Thyroid gland (tissue), 4 donors: Measurements from ENCODE around the gene GOLGA6L1.
"Not testable (repeated sequence)": the region's sequence is repeated elsewhere in the genome, so short reads cannot be mapped to it uniquely, and the experiment has no call there.

ENCODE experiments used
- POLR2A ChIP-seq, 2 donors: fragments of 450-650 bp; IDR thresholded peaks; one replicate each; pipeline ENCODE4 v1.6.1; 2017; ENCODE audit warnings: antibody characterized with exemption in 2 of 2, mild to moderate bottlenecking in 2 of 2, moderate library complexity in 1 of 2
- TF ChIP-seq, protein P1 (sequence below), 6 experiments: fragments of 200-600 bp in 3 of 6; fragments of 450-650 bp in 3 of 6; sonication (generic) in 3 of 6; IDR thresholded peaks; one replicate each; pipeline ENCODE4 v1.5.1; 2016 to 2019; ENCODE audit warnings: antibody characterized with exemption in 6 of 6, mild to moderate bottlenecking in 2 of 6, inconsistent platforms in 1 of 6, moderate library complexity in 1 of 6

- TF ChIP-seq, protein P1, sequence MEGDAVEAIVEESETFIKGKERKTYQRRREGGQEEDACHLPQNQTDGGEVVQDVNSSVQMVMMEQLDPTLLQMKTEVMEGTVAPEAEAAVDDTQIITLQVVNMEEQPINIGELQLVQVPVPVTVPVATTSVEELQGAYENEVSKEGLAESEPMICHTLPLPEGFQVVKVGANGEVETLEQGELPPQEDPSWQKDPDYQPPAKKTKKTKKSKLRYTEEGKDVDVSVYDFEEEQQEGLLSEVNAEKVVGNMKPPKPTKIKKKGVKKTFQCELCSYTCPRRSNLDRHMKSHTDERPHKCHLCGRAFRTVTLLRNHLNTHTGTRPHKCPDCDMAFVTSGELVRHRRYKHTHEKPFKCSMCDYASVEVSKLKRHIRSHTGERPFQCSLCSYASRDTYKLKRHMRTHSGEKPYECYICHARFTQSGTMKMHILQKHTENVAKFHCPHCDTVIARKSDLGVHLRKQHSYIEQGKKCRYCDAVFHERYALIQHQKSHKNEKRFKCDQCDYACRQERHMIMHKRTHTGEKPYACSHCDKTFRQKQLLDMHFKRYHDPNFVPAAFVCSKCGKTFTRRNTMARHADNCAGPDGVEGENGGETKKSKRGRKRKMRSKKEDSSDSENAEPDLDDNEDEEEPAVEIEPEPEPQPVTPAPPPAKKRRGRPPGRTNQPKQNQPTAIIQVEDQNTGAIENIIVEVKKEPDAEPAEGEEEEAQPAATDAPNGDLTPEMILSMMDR (IDR thresholded peaks at IDR 0.05) = not testable (repeated sequence)
- not testable (repeated sequence) for TF ChIP-seq POLR2A (IDR thresholded peaks at IDR 0.05)
Observed at GRCh38 chr15:23181201-23181600, 44.6 kb upstream of the GOLGA6L1 start.
